A549 (cell line): ENCODE data around the gene CNTN3.

Source experiments
- BHLHE40 ChIP-seq: IDR thresholded peaks from 2 replicates; pipeline ENCODE4 v1.6.1; 2012; ENCODE audit warnings: low read depth, low read length, inconsistent platforms
- EP300 ChIP-seq, 2 experiments: fragments of >200 bp; sonication (Bioruptor Twin); formaldehyde crosslinking; IDR thresholded peaks; 2 replicates in 1 of 2; 3 replicates in 1 of 2; pipeline ENCODE4 v1.6.1; 2016 to 2017
- HDAC2 ChIP-seq: fragments of 200-600 bp; sonication (generic); IDR thresholded peaks from 2 replicates; pipeline ENCODE4 v1.6.1; 2016
- MAZ ChIP-seq: fragments of 150-350 bp; IDR thresholded peaks from 2 replicates; pipeline ENCODE4 v1.6.1; 2014; ENCODE audit warnings: antibody characterized with exemption, low read depth, low read length, borderline replicate concordance
- POLR2A ChIP-seq: IDR thresholded peaks from 2 replicates; pipeline ENCODE4 v1.6.1; 2012; ENCODE audit warnings: mild to moderate bottlenecking, low read length
- RAD21 ChIP-seq, 2 experiments: fragments of >200 bp in 1 of 2; sonication (Bioruptor Twin) in 1 of 2; formaldehyde crosslinking in 1 of 2; IDR thresholded peaks in 1 of 2; conservative IDR thresholded peaks in 1 of 2; 2 replicates in 1 of 2; 3 replicates in 1 of 2; pipeline ENCODE4 v1.6.1; 2012 to 2018; ENCODE audit warnings: inconsistent platforms in 1 of 2
- SMC3 ChIP-seq: fragments of >200 bp; sonication (Bioruptor Twin); formaldehyde crosslinking; IDR thresholded peaks from 3 replicates; pipeline ENCODE4 v1.6.1; 2018; ENCODE audit warnings: inconsistent platforms
- TP53 ChIP-seq: fragments of 250-450 bp; sonication (Bioruptor Pico); IDR thresholded peaks from 2 replicates; pipeline ENCODE4 v1.5.0; 2021; ENCODE audit warnings: mild to moderate bottlenecking, moderate library complexity
- TF ChIP-seq, protein P1 (sequence below): fragments of 200-600 bp; sonication (generic); IDR thresholded peaks from 2 replicates; pipeline ENCODE4 v1.6.1; 2016; ENCODE audit warnings: antibody characterized with exemption, mild to moderate bottlenecking, moderate library complexity
- TF ChIP-seq, protein P2 (sequence below): fragments of >200 bp; sonication (Bioruptor Twin); formaldehyde crosslinking; IDR thresholded peaks from 3 replicates; pipeline ENCODE4 v1.5.1; 2016
- TF ChIP-seq, protein P3 (sequence below): IDR thresholded peaks from 2 replicates; pipeline ENCODE4 v1.6.1; 2012

DNA sequence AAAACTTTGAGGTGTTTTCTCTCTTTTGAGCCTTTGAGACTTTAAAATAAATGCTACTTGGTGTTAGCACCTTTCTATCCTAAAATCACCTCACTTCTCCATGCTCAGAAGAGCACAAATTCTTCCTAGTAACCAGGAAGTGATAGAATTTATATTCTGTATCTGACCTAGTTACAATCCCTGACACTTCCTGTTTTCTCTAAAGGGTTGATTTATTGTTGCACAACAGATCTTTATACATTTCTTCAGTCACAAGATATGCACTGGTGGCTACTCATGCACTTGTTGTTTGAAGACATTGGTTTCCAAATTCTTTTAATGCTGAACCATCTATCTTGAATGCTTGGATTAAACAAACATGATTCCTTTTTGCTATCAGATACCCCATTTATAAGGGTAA is 47.2 kb upstream of the CNTN3 start:
- TF ChIP-seq, protein P1, sequence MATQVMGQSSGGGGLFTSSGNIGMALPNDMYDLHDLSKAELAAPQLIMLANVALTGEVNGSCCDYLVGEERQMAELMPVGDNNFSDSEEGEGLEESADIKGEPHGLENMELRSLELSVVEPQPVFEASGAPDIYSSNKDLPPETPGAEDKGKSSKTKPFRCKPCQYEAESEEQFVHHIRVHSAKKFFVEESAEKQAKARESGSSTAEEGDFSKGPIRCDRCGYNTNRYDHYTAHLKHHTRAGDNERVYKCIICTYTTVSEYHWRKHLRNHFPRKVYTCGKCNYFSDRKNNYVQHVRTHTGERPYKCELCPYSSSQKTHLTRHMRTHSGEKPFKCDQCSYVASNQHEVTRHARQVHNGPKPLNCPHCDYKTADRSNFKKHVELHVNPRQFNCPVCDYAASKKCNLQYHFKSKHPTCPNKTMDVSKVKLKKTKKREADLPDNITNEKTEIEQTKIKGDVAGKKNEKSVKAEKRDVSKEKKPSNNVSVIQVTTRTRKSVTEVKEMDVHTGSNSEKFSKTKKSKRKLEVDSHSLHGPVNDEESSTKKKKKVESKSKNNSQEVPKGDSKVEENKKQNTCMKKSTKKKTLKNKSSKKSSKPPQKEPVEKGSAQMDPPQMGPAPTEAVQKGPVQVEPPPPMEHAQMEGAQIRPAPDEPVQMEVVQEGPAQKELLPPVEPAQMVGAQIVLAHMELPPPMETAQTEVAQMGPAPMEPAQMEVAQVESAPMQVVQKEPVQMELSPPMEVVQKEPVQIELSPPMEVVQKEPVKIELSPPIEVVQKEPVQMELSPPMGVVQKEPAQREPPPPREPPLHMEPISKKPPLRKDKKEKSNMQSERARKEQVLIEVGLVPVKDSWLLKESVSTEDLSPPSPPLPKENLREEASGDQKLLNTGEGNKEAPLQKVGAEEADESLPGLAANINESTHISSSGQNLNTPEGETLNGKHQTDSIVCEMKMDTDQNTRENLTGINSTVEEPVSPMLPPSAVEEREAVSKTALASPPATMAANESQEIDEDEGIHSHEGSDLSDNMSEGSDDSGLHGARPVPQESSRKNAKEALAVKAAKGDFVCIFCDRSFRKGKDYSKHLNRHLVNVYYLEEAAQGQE = no peak
- TF ChIP-seq, protein P2, sequence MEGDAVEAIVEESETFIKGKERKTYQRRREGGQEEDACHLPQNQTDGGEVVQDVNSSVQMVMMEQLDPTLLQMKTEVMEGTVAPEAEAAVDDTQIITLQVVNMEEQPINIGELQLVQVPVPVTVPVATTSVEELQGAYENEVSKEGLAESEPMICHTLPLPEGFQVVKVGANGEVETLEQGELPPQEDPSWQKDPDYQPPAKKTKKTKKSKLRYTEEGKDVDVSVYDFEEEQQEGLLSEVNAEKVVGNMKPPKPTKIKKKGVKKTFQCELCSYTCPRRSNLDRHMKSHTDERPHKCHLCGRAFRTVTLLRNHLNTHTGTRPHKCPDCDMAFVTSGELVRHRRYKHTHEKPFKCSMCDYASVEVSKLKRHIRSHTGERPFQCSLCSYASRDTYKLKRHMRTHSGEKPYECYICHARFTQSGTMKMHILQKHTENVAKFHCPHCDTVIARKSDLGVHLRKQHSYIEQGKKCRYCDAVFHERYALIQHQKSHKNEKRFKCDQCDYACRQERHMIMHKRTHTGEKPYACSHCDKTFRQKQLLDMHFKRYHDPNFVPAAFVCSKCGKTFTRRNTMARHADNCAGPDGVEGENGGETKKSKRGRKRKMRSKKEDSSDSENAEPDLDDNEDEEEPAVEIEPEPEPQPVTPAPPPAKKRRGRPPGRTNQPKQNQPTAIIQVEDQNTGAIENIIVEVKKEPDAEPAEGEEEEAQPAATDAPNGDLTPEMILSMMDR = no peak
- TF ChIP-seq TP53 (CRISPR knock-in tag) (no peak), RAD21 (conservative IDR thresholded peaks at IDR 0.05 in 1 of 2, IDR thresholded peaks at IDR 0.05 in 1 of 2) (no peak), MAZ (no peak), POLR2A (no peak), BHLHE40 (no peak), SMC3 (no peak), HDAC2 (no peak), EP300 (IDR thresholded peaks at IDR 0.05) (no peak)
- TF ChIP-seq, protein P3, sequence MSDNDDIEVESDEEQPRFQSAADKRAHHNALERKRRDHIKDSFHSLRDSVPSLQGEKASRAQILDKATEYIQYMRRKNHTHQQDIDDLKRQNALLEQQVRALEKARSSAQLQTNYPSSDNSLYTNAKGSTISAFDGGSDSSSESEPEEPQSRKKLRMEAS = no peak
